Right cardiac atrium (tissue), 5 donors: ENCODE measurements around the gene HPN. TPM values are rescaled to one million over a fixed set of nuclear protein-coding genes. Genes with fewer than 3 reads are reported as not detected.
"Not testable (repeated sequence)": the region's sequence is repeated elsewhere in the genome, so short reads cannot be mapped to it uniquely, and the experiment has no call there.

Source experiments
- ATAC-seq, 2 donors: fragments of 200-7000 bp; cut with Tn5 transposase; one replicate each; pipeline versions ENCODE4 v1.8.0 to v1.9.1; 2020; ENCODE audit warnings: moderate library complexity in 2 of 2, mild to moderate bottlenecking in 1 of 2
- DNase-seq, 3 donors: peaks; one replicate each; pipeline ENCODE4 v3.0.0-alpha.2; 2020
- H3K27ac ChIP-seq: one replicate; pipeline ENCODE4 v1.5.1; 2013; ENCODE audit warnings: mild to moderate bottlenecking, low read length, control low read depth, moderate library complexity
- H3K27me3 ChIP-seq: one replicate; pipeline ENCODE4 v1.6.1; 2013; ENCODE audit not compliant: control insufficient read depth, insufficient read depth
- H3K4me1 ChIP-seq: one replicate; pipeline ENCODE4 v1.6.1; 2013; ENCODE audit warnings: low read length; ENCODE audit not compliant: control insufficient read depth, insufficient read depth
- H3K4me3 ChIP-seq: one replicate; pipeline ENCODE4 v1.5.1; 2013; ENCODE audit warnings: low read length, control low read depth
- H3K9me3 ChIP-seq: one replicate; pipeline ENCODE4 v1.6.1; 2013; ENCODE audit warnings: low read length; ENCODE audit not compliant: control insufficient read depth
- WGBS: extraction: QIAGEN DNeasy Blood & Tissue Kit; methylation state at CpG from one replicate; pipeline ENCODE4 v1.1.7; 2013; 5-methylcytosine and 5-hydroxymethylcytosine counted together
- intact Hi-C, 4 donors: fragments of 100-400 bp; cut with DNase I; formaldehyde crosslinking; loops; one replicate each; pipeline versions ENCODE4 v1.11.0 to v1.14.0; 2022 to 2023
- polyA plus RNA-seq: library from polyadenylated mRNA; stranded (reverse); fragments of 200-250 nt; gene quantifications from one replicate; pipeline ENCODE4 v1.2.3, GENCODE V29; 2013
- total RNA-seq, 4 donors: library from RNA; stranded (reverse); fragmentation: NEBNext Ultra II Directional; extraction: Animal tissue kit (Norgen Biotek cat#: 25700); gene quantifications; one replicate each; pipeline ENCODE4 v1.2.1, GENCODE V29; 2021
- donor health status: healthy with polysubstance abuse.
- donor health status: DM: no; HTN: yes; CAD: no.
- donor health status: DM: no; HTN: no; CAD: no.
- donor health status: DM: no; HTN: yes; CAD: no; lungs with severe emphysema.
- donor health status: DM: yes; HTN: yes; CAD: no.

Gene HPN
- total and polyA plus RNA-seq, 5 donors, result 1.5 to 7.0 (median 4.5) TPM

DNA sequence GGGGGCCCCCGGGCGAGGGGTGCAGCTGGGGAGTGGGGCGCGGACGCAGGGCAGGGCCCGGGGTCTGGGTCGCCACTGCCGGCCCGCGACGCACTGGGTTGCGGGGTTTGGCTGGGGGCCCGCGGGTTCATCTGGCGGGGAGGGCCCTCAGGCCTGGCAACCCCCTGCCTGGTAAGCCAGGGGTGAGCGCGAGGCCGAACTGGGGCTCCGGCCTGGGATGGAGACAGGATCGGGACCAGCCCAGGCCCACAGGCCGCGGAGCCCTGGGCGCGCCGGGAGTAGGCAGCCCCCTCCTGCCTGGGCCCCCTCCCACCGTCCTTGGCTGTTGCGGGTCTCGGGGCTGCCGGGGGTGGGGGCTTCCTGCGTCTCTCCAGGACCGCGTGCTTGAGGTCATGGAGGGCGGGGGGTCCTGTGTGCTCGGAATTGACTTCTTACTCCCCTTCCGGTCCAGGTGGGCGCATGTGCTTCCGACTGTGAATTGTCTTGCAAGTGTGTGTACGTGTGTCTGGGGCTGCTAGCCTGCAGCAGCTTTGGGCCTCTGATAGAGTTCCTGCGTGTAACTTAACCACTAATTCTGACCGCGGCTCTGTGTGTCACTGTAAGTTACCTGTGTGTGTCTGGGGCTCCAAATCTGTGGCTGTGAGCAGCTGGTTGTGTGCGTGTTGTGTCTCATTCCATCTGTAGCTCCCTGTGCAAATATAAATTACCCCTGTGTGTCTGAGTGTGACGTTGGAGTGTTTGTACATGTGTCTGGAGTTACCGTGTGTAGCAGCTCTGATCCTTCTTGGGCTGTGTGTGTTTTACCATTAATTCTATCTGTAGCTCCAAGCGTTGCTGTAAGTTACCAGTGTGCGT, 40.6 kb upstream of the HPN start:
- WGBS, result 2% methylated on average over 46 of the region's 46 CpGs
- peak; percentile 1 to 3 for ATAC-seq
- Histone ChIP-seq H3K27ac (peak overlapping the region; percentile 50), H3K4me1 (peaks cover 7% of the 10 kb centered on the region), H3K27me3 (no peaks in the 10 kb centered on the region), H3K9me3 (no peaks in the 10 kb centered on the region), H3K4me3 (peak overlapping the region; percentile 99)
- peak in 2 of 3 donors; percentile 70 to 78 for DNase-seq
- intact Hi-C loops, result no loop called here

DNA sequence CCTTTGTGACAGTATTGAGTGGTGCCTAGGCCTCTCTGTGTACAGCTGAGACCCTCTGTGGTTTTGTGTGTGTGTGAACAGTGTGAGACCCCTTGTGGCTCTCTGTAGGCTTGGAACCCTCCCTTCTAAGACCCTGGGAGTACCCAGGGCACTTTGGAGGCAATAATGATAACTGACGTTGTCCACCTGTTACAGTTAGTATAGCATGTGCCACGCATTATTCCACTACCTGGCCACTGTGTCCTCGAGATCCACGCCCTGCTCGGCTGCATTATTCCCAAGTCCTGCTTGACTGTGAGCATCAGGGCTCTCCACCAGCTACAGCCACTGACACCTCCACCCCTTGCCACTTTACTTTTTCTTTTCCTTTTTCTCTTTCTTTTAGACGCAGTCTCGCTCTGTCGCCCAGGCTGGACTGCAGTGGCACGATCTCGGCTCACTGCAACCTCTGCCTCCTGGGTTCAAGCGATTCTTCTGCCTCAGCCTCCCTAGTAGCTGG, 39.4 kb upstream of the HPN start:
- Histone ChIP-seq H3K4me3 (no peak overlapping the region), H3K27ac (no peak overlapping the region), H3K9me3 (no peaks in the 10 kb centered on the region), H3K27me3 (no peaks in the 10 kb centered on the region), H3K4me1 (peaks cover 7% of the 10 kb centered on the region)
- peak in 1 of 3 donors; percentile 17 for DNase-seq
- ATAC-seq, result no peak
- WGBS, result 86% methylated on average over 11 of the region's 11 CpGs
- intact Hi-C loops, result no loop called here

DNA sequence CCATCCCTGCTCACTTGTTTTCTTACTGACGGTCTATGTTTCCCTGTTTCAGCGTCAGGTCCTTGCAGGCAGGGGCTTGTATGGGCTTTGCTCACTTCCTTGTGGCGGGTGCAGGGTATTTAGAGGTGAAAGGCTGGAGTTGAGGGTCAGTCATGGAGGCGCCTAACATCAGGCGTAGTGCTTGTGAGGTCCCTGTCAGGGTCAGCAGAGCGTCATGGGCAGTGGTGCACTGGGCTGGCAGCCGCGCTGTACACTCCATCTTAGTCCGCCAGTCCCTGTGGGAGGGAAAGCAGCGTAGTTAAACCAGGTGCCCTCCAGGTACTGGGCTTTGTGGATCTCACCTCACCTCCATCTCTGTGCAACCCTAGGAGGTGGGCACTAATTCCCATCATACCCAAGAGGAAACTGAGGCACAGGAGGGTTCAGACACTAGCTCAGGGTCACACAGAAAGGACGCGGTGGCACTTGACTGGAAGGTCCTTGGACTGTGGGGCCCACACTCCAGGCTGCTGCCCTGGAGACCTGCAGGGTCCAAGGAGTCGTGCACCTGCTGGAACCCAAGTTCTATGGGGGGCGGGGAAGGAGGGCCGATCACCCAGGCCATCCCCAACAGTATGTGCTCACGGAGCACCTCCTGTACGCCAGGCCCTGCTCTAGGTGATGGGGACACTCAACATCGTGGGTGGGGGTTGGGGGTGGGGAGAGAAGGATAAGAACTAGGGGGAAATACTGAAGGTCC, 36.8 kb upstream of the HPN start:
- no peak for ATAC-seq
- 92% methylated on average over 18 of the region's 18 CpGs for WGBS

DNA sequence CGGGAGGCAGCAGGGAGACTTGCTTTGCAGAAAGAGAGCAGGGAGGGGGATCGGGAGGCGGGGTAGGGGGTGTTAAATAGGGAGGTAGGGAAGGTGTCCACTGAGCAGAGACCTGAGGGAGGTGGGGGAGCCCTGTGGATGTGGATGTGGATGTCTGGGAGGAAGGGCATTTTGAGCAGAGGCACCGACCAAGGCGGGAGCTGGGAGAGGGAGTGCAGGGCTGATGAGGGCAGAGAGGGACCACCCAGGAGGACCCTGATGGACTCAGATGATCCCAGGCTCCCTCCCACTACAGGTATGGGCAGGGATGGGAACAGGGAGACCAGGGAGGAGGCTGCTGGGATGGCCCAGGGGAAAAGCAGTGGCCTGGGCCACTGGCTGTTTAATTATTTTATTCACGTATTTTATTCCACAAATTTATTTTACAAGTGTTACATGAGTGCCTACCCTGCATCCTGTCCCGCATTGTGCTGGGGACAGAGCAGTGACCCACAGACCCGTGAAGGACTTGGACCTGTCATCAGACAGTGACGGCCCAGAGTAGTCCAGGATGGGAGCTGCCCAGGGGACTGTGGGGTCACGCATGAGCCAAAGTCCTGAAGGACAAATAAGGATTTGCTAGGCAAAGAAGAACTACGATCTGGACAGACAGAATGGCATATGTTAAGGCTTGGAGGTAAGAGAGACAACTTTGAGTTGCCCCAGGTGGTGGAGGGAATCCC, 36.1 kb upstream of the HPN start:
- Histone ChIP-seq H3K4me3 (no peak overlapping the region), H3K27me3 (no peaks in the 10 kb centered on the region), H3K9me3 (no peaks in the 10 kb centered on the region), H3K27ac (no peak overlapping the region), H3K4me1 (peaks cover 7% of the 10 kb centered on the region)
- ATAC-seq, result no peak
- DNase-seq, result peak in 1 of 3 donors; percentile 44
- intact Hi-C loops, result no loop called here
- 74% methylated on average over 11 of the region's 11 CpGs for WGBS

More for the DNA sequence above, 36.8 kb upstream of the HPN start:
- intact Hi-C loops, result no loop called here
- Histone ChIP-seq H3K4me3 (no peak overlapping the region), H3K9me3 (no peaks in the 10 kb centered on the region), H3K27me3 (no peaks in the 10 kb centered on the region), H3K4me1 (peaks cover 7% of the 10 kb centered on the region), H3K27ac (no peak overlapping the region)
- DNase-seq, result peak in 1 of 3 donors; percentile 26

DNA sequence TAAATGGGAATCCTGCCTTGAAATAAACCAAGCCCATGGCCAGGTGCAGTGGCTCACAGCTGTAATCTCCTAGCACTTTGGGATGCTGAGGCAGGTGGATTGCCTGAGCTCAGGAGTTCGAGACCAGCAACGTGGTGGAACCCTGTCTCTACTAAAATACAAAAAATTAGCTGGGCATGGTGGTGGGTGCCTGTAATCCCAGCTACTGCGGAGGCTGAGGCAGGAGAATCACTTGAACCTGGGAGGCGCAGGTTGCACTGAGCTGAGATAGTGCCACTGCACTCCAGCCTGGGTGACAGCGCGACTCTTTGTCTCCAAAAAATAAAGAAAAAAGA, 35.5 kb upstream of the HPN start:
- H3K9me3 ChIP-seq, ATAC-seq, H3K27me3 ChIP-seq, H3K4me3 ChIP-seq, H3K27ac ChIP-seq, intact Hi-C loops, H3K4me1 ChIP-seq: not testable (repeated sequence)
- DNase-seq, result peak in 1 of 3 donors; percentile 0
- WGBS, result 94% methylated on average over 6 of the region's 6 CpGs

DNA sequence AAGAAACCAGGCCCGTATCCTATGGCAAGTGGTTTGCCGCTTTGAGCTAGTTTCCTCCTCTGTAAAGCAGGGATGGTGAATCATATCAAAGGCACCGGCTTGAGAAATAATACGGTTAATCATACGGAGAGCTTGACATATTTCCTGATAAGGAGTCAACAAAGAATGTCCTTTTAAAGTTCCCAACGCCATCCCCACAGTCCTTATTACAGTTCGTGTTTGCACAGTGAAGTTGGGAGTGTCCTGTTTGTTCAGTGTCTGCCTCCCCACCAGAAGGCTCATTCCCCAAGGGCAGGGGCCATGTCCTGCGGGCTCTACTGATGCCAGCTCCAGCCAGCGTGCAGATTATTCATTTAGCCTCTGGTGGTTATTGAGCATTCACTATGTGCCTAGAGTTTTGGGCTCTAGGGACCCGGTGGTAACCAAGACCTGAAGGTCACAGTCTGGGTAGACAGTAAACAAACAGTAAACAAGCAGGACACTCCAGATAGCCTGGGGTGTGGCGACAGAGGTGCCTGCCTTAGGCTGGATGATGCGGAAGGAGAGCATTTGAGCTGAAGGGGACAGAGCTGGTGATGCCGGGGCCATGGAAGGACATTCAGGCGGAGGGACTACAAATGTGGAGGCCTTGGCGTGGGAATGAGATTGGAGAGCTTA, 35.1 kb upstream of the HPN start:
- Histone ChIP-seq H3K4me1 (peaks cover 7% of the 10 kb centered on the region), H3K27ac (no peak overlapping the region), H3K4me3 (no peak overlapping the region), H3K27me3 (no peaks in the 10 kb centered on the region), H3K9me3 (no peaks in the 10 kb centered on the region)
- intact Hi-C loops, result no loop called here
- ATAC-seq (peak; percentile 51 to 65), DNase-seq (peak in 1 of 3 donors; percentile 60)
- 70% methylated on average over 15 of the region's 15 CpGs for WGBS

DNA sequence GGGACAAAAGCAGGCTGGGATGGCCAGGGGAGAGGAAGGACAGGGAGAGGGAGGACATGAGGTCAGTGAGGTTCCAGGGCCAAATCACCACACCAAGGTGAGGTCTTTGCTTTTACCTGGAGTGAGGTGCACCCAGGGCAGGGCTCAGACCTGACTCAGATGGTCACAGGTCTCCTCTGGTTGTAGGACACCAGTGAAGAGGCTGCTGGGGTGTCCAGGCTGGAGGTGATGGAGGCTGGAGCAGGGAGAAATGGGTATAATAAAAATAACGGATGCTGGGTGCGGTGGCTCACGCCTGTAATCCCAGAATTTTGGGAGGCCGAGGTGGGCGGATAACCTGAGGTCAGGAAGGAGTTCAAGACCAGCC, 34.5 kb upstream of the HPN start:
- ATAC-seq (no peak), DNase-seq (no peak)
- intact Hi-C loops, result no loop called here
- Histone ChIP-seq H3K27me3 (no peaks in the 10 kb centered on the region), H3K27ac (no peak overlapping the region), H3K4me1 (peaks cover 7% of the 10 kb centered on the region), H3K4me3 (no peak overlapping the region), H3K9me3 (no peaks in the 10 kb centered on the region)
- 98% methylated on average over 5 of the region's 5 CpGs for WGBS

DNA sequence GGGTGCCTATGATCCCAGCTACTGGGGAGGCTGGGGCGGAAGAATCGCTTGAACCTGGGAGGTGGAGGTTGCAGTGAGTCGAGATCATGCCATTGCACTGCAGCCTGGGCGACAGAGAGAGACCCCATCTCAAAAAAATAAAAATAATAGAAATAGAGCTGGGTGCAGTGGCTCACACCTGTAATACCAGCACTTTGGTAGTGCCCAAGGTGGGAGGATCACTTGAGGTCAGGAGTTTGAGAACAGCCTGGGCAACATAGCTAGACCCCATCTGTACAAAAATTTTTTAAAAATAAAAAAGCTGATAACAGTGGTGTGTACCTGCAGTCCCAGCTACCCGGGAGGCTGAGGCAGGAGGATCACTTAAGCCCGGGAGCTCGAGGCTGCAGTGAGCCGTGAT, 34.1 kb upstream of the HPN start:
- ATAC-seq, H3K9me3 ChIP-seq, H3K27me3 ChIP-seq, H3K4me3 ChIP-seq, H3K27ac ChIP-seq, H3K4me1 ChIP-seq, intact Hi-C loops: not testable (repeated sequence)
- WGBS, result 97% methylated on average over 8 of the region's 8 CpGs
- DNase-seq, result peak in 1 of 3 donors; percentile 4

DNA sequence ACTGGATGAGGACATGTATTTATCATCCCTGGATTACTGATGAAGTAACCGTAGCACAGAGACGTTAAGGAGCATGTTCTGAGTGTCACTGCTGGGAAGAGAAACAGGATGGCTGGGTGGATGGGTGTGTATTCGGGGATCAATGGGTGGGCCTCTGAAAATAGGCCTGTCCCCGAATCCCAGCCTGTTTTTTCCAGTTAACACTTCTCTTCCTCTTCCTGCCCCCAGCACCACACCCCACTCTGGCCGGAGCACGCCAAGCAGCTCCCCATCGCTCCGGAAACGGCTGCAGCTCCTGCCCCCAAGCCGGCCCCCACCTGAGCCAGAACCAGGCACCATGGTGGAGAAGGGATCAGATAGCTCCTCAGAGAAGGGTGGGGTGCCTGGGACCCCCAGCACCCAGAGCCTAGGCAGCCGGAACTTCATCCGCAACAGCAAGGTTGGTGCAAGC, 32.6 kb upstream of the HPN start:
- intact Hi-C loops, result no loop called here
- ATAC-seq, result peak; percentile 42 to 83
- WGBS, result 72% methylated on average over 12 of the region's 12 CpGs

More for the DNA sequence above, 32.6 kb upstream of the HPN start:
- Histone ChIP-seq H3K27ac (no peak overlapping the region), H3K9me3 (no peaks in the 10 kb centered on the region), H3K4me3 (no peak overlapping the region), H3K27me3 (no peaks in the 10 kb centered on the region), H3K4me1 (no peaks in the 10 kb centered on the region)
- peak; percentile 78 to 81 (median 80) for DNase-seq
